Stimulated activated naive CD8-positive, alpha-beta T cell treated with anti-CD3 and anti-CD28 coated beads, Interleukin-15, Interleukin-2, amounts not matched to agents 100 U/mL and 50 U/mL, for 24 hours (primary cell): ENCODE data around the gene RCVRN.

Experiments used
- ATAC-seq: fragments of 150-1000 bp; cut with Tn5 transposase; one replicate; pipeline ENCODE4 v1.10.0; 2021
- DNase-seq: peaks from one replicate; pipeline ENCODE4 v3.0.0; 2021

The RCVRN gene

DNA sequence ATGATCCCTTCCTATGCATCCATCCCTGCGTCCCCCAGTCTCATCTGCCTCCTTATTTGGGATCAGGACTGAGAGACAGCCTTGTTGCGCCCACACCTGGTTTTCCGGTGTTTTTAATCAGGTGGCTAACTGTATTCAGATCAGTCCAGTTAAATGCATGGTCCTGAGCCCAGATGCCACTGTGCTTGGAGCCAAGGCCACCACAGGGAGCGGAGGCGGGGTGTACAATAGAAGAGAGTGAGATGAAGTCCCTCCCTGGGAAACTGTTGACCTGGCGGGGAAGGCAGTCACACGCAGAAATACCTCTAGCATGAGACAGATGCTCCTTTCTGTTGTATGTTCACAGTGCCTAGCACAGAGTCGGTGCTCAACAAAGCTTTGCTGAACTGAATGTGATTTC lies 6.3 kb downstream of the RCVRN start:
- ATAC-seq (no peak), DNase-seq (no peak)

GRCh38 chr17:9897372-9897968 lies 7.6 kb downstream of the RCVRN start:
- ATAC-seq (no peak), DNase-seq (no peak)

DNA sequence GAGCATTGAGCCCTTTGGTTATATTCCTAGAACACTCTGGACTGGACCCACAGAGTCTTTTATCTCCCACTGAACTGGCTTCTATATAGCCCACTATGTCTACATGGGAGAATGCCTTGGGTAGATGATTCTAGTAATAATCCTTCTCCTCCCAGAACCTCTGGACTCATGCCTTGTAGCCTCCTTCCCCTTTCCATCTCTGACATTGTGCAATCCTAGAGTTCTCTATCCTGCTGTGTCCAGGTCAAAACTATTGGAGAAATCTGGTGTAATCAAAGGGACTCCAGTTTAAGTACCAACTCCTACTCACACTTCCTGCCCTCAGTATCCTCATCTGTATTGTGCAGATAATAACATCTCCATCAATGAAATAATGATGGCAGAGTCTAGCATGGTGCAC lies 9.1 kb downstream of the RCVRN start:
- DNase-seq (no peak), ATAC-seq (no peak)

GRCh38 chr17:9894231-9894630 lies 10.8 kb downstream of the RCVRN start:
- DNase-seq (no peak), ATAC-seq (no peak)

DNA sequence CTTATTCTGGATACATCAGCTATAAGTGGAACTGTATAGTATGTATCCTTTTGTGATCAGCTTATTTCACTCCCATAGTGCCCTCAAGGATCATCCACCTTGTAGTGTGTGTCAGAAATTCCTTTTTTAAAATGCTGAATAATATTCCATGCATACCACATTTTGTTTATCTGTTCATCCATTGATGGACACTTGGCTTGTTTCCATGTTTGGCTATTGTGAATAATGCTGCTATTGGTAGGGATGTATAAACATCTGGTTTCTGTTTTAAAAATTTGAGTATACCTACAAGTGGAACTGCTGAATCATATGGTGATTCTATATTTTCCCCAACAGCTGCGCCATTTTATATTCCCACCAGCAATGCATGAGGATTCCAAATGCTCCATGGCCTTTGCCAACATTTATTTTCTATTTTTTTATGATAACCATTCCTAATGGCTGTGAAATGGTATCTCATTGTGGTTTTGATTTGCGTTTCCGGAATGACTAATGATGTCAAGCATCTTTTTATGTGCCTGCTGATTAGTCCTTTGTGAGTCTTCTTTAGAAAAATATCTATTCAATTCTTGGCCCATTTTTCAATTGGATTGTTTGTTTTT lies 11.6 kb downstream of the RCVRN start:
- no peak for DNase-seq

GRCh38 chr17:9890124-9890523 lies 14.9 kb downstream of the RCVRN start:
- ATAC-seq, result peak; percentile 43
- peak; percentile 23 for DNase-seq

More for the DNA sequence above, 11.6 kb downstream of the RCVRN start:
- ATAC-seq, result no peak

DNA sequence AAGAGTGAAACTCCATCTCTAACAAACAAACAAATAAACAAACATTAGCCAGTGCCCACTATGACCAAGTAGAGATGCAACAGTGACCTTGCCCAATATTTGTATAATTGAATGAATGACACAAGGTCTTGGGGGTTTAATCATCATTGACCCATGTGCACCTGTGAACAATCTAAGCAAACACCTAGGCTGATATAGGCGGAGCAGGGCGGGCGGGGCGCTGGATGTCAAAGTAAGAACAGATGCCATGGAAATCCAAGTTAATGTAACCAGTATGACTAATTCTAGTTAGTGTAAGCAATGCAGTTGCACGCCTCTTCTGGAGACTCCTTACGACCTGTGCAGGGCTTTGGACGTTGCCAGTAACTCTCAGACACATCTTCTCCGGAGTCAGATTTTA lies 17.6 kb downstream of the RCVRN start:
- ATAC-seq, result no peak

DNA sequence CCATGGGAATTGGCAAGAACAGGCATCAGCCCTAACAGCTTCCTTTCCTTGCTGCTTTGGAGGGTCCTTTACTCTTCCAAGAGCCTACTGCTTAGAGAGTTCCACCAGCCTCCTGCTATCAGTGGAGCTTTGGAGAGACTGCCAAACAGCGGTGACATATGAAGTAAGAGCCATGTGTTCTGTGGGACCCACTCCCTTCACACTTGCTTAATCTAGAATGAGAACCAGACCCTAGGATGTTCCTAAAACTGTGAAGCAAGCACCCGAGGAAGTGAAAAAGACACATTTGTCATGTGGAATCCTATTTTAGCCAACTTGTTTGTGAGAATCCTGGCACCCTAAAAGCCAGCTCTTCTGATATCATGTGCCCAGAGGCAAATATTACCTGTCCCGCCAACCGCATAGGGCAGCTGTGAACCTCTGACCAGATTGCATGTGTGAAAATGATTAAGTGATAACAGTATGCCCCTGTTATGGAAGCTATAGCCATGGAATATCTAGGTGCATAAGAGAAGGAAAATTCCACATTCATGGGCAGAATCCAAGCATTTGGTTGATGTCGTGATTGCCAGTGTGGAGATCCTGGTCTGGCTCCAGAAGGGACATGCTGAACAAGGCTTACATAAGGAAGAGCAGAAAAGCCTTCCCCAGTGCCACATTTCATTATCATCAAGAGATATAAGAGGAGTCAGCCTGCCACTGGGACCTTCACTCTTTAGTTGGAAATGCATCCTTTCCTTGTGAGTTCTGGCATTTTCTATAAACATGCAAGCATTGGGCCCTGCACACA lies 18.7 kb downstream of the RCVRN start:
- ATAC-seq (no peak), DNase-seq (no peak)

More for the DNA sequence above, 17.6 kb downstream of the RCVRN start:
- DNase-seq, result no peak

DNA sequence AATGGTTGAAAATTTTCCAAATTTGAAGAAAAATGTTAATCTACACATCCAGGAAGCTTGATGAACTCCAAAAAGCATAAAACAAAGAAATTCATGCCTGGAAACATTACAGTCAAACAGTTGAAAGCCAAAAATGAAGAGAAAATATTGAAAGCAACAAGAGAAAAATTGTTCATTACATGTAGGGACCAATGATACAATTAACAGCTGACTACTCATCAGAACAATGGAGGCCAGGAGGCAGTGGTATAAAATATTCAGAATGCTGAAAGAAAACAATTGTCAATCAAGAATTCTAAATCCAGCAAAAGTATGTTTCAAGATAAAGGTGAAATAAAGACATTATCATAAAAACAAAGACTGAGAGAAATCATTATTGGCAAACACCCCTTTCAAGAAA lies 21.6 kb downstream of the RCVRN start:
- DNase-seq (no peak), ATAC-seq (no peak)

DNA sequence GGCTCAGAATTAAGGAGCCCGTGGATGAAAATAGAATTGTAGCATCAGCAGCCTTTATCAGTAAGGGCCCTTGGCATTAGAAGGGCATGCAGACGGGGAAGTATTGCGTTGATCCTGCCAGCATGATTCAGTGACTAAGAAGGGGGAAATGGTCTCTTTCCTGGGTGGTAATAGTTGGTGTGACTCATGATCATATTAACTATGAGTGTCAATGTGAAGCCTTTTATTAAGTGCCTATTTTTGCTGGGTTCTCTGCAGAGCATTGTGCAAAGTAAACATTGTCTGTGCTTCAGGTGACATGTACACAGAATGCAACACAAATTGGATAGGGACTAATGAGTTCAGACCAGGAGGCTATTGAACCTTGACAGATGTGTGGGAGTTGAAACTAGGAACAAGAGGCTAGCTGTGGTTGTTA lies 24.5 kb downstream of the RCVRN start:
- ATAC-seq (no peak), DNase-seq (no peak)

- DNase-seq (no peak), ATAC-seq (no peak)
Measured at GRCh38 chr17:9878786-9879525, 26.1 kb downstream of the RCVRN start.

GRCh38 chr17:9878356-9878755 lies 26.7 kb downstream of the RCVRN start:
- no peak for ATAC-seq
- no peak for DNase-seq

- no peak for DNase-seq
- no peak for ATAC-seq
Measured at GRCh38 chr17:9875441-9875840, 29.6 kb downstream of the RCVRN start.

GRCh38 chr17:9874722-9875121 lies 30.3 kb downstream of the RCVRN start:
- DNase-seq, result no peak
- ATAC-seq, result no peak

DNA sequence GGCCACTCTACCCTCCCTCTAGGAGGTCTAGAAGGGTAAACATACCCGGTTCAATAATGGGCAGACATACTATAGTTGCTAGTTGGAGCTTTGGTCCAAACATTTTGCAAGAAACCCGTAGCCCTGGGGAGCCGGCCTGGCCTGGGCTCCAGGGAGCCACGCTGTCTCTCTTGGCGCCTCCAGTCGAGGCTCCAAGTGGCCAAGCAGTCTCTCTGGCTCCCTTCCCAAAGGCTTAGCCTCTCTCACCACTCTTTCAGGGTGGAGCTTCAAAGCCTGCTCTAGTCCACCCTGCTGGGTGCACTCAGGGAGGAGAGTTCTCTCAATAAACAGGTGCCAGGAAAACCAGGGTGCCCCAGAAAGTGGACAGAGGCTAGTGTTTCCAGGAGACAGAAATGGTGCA lies 32.2 kb downstream of the RCVRN start:
- no peak for ATAC-seq
- no peak for DNase-seq

DNA sequence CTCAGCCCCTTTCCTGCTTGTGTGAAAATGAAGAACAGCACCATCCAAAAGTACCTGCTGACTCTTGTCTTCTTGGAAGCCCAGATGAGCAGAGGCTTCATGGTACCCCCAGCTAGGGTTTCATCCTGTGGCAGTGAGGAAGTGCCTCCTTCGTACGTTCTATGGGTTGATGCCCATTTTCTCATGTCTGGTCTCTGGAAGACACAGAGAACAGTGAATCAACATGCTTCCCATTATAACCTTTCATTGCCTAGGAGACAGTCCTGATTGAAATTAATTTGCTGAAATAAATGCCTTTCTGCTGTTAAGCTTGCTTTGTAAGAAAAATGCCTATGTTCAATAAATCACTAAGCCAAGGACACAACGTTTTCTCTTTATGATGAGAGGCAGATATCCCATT lies 36.5 kb downstream of the RCVRN start:
- ATAC-seq, result no peak

DNA sequence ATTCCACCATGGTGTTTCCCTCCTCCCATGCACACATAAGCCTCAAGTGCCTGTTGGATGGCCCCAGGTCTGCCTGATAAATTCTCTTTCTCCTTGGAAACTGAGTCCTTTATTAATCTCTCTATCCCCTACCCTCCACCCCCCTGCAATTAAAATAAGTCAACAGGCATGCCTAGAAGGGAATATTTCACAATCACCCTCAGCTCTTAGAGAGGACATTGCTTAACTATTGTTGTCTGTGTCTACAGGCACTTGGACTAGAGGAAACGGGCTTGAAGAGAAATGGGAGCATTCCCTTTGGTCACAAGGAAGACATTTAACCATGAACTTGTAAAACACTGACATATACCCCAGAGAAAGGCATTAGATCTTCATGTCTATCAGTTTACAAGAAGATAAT lies 39.5 kb downstream of the RCVRN start:
- no peak for ATAC-seq
- DNase-seq, result no peak

More for the DNA sequence above, 36.5 kb downstream of the RCVRN start:
- DNase-seq, result no peak

DNA sequence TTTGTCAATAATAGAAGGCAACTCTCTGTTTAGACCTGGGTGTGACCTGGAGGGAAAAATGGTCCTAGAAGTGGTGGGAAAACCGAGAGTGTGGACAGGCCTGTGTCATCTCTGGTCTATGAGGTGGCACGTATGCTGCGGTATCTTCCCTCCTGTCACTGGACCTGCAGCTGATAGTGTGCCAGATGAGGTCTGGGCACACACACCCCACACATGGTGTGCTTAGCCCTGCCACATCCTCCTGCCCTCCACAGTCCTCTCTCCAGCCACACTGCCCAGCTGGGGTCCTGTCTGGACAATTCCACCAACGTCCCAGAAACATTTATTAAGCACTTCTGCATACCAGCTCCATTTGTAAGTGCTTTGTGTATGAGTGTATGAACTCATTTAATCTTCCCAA lies 42.1 kb downstream of the RCVRN start:
- ATAC-seq (no peak), DNase-seq (no peak)

DNA sequence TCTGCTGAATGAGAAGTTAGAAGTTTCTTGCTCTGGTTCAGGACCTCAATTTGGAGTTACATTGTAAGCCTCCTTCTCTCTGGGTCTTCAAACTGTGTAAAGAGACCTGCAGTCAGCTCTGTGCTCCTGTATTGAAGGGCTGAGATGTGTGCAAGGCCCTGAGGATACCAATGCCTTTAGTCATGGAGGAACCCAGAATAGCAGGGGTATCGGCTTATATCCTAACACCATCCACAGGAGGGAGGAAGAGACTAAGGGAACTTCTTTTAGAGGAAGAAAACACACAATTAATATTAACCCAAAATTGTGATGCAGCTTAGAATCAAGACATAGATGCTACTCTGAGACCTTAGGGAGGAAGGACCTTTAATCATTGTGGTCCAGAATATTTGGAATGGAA lies 42.9 kb downstream of the RCVRN start:
- ATAC-seq (no peak), DNase-seq (no peak)

- no peak for DNase-seq
- ATAC-seq, result no peak
Measured at GRCh38 chr17:9860851-9861250, 44.2 kb downstream of the RCVRN start.

GRCh38 chr17:9859781-9860180 lies 45.3 kb downstream of the RCVRN start:
- ATAC-seq (no peak), DNase-seq (no peak)

DNA sequence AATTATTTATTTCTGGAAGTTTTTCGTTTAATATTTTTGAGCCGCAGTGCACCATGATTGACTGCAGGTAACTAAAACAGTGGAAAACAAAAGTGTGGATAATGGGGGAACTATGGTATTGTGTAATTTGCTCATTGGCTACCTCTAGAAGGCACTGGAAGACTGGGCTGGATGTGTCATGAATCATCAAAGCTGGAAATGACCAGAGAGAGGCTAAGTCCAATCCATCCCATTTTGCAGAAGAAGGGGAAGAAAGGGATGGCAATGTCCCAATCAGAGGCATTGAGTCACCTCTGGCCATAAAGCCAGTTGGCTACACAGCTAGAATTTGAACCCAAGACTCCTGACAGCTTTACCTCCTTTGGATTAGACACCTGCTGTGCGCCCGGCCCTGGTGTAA lies 50.0 kb downstream of the RCVRN start:
- no peak for ATAC-seq

GRCh38 chr17:9854255-9854654 lies 50.8 kb downstream of the RCVRN start:
- no peak for ATAC-seq
- DNase-seq, result no peak

More for the DNA sequence above, 50.0 kb downstream of the RCVRN start:
- no peak for DNase-seq
